Measurements from ENCODE around the gene RPS6KA4.
"Not testable (repeated sequence)": the region's sequence is repeated elsewhere in the genome, so short reads cannot be mapped to it uniquely, and the experiment has no call there.

The RPS6KA4 gene

DNA sequence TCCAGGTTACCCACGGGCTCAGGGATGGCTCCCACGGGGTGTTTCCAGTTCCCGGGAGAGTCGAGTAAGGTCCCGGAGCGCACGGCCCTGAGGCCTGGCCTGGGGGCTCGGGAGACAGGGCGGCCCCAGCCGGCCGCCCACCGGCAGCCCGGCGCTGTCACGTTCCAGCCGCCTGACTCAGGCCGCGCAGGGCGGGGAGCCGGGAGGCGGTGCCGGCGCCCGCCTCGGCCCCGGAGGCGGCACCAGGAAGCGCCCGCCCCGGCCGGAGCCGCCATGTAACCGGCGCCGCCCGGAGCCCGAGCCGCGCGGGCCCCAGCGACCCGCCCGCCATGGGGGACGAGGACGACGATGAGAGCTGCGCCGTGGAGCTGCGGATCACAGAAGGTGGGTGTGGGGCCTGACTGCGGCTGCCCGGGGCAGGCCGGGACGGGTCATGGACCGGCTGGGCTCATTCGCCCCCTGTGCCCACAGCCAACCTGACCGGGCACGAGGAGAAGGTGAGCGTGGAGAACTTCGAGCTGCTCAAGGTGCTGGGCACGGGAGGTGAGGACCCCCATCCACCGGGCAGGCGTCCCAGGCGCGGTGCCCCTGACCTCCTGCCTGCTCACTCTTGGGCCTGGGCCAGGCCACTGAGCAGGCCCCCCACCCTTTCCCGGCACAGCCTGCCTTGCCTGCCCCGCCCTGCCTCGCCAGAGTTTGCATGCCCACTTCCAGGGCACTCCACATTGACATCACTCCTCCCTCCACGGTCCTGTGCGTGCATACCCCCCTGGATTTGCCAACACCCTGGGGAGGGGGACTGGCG is at the start of gene RPS6KA4:
Gene RPS6KA4 (plus strand): TSS at position 256 of the 805 bp plus-strand sequence. CDS start 74 bp downstream, at position 330.
- TF ChIP-seq, protein P1, sequence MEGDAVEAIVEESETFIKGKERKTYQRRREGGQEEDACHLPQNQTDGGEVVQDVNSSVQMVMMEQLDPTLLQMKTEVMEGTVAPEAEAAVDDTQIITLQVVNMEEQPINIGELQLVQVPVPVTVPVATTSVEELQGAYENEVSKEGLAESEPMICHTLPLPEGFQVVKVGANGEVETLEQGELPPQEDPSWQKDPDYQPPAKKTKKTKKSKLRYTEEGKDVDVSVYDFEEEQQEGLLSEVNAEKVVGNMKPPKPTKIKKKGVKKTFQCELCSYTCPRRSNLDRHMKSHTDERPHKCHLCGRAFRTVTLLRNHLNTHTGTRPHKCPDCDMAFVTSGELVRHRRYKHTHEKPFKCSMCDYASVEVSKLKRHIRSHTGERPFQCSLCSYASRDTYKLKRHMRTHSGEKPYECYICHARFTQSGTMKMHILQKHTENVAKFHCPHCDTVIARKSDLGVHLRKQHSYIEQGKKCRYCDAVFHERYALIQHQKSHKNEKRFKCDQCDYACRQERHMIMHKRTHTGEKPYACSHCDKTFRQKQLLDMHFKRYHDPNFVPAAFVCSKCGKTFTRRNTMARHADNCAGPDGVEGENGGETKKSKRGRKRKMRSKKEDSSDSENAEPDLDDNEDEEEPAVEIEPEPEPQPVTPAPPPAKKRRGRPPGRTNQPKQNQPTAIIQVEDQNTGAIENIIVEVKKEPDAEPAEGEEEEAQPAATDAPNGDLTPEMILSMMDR (IDR thresholded peaks at IDR 0.05; ENCODE audit: low read depth, low read length, missing control alignments): no peak
- DNase-seq: peak; percentile 20
- Histone ChIP-seq H3K27ac (peak within 1 kb of the TSS; percentile 30), H3K4me3 (ENCODE audit: low read depth, low read length) (peak within 1 kb of the TSS; percentile 88), H3K27me3 (replicated peaks) (no peaks in the 10 kb centered on the region), H3K36me3 (replicated peaks) (peaks cover 14% of the 10 kb centered on the region)
- in situ Hi-C loops (cut with HindIII; ENCODE audit: low pct_ligation_motif_present, low sequenced_read_pairs): no loop called here

DNA sequence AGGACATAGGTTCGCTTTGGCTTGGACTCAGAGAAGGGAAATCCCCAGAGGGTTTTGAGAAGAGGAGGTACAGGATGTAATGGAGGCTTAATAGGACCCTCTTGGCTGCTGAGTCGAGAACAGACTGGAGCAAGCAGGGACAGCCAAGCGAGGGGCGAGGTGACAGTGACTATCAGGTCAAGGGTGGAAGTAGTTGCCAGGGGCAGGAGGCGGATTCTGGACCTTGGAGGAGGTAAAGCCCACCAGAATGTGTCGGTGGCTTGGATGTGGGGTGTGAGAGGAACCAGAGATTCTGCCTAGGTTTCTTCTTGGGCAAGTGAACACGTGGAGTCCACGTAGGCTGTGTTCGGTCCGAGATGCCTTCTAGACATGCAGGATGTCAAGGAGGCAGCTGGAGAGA is 46.0 kb upstream of the RPS6KA4 start:
- H3K27me3 ChIP-seq (replicated peaks): no peaks in the 10 kb centered on the region
- no peak overlapping the region for H3K27ac ChIP-seq
- in situ Hi-C loops (cut with HindIII; ENCODE audit: low pct_ligation_motif_present, low sequenced_read_pairs): no loop called here
- TF ChIP-seq, protein P1 (IDR thresholded peaks at IDR 0.05; ENCODE audit: low read depth, low read length, missing control alignments): no peak
- peaks cover 14% of the 10 kb centered on the region for H3K36me3 ChIP-seq (replicated peaks)
- no peak overlapping the region for H3K4me3 ChIP-seq (ENCODE audit: low read depth, low read length)
- DNase-seq: no peak

DNA sequence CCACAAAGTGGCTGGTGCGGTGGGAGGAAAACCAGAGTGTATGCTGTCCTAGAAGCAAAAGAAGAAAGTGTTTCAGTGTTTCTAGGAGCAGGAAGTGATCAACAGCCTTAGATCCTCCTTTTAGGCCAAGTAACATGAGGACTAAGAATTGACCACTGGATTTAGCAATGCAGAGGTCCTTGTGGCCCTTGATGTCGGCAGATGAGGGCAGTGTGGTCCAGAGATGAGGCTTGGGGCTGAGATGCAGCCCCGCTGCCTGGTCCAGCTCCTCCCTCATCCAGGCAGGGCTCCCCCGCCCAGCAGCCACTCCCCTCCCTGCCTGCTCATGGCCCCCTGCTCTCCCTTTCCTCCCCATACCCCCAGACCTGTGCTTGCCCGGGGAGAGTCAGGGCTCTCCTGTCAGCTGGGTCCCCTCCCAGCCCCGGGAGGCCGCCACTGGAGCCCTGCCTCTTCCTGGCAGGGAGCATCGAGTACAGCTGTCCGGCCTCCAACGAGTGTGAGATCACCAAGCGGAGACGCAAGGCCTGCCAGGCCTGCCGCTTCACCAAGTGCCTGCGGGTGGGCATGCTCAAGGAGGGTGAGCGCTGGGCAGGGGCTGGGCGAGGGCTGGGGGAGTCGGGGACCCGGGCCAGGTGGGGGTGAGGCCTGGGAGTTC is 45.3 kb upstream of the RPS6KA4 start:
- Histone ChIP-seq H3K27ac (no peak overlapping the region), H3K36me3 (replicated peaks) (peaks cover 14% of the 10 kb centered on the region), H3K4me3 (ENCODE audit: low read depth, low read length) (no peak overlapping the region), H3K27me3 (replicated peaks) (no peaks in the 10 kb centered on the region)
- TF ChIP-seq, protein P1 (IDR thresholded peaks at IDR 0.05; ENCODE audit: low read depth, low read length, missing control alignments): no peak
- DNase-seq: no peak
- in situ Hi-C loops (cut with HindIII; ENCODE audit: low pct_ligation_motif_present, low sequenced_read_pairs): no loop called here

DNA sequence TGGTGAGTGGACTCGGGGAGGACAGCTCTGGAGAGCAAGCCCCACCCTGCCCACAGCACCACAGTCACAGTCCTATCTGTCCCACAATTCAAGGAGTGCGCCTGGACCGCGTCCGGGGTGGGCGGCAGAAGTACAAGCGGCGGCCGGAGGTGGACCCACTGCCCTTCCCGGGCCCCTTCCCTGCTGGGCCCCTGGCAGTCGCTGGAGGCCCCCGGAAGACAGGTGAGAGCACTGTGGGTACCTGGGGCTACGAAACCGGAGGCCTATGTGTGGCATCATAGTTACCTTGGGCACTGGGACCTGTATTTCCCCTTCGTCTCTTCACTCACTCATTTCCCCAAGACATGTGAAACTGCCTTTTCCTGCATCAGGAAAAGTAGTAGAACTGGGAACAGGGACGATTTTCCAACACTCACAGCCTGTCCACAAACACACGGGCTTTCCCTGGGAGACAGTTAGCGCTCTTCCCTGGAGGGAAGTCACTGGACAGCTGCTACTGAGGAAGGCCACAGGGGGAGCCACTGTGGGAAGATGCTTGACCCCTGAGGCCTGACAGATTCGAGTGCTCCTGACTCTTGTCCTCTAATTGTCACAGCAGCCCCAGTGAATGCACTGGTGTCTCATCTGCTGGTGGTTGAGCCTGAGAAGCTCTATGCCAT is 44.7 kb upstream of the RPS6KA4 start:
- peaks cover 14% of the 10 kb centered on the region for H3K36me3 ChIP-seq (replicated peaks)
- no peak overlapping the region for H3K4me3 ChIP-seq (ENCODE audit: low read depth, low read length)
- no peak for DNase-seq
- no peaks in the 10 kb centered on the region for H3K27me3 ChIP-seq (replicated peaks)
- in situ Hi-C loops (cut with HindIII; ENCODE audit: low pct_ligation_motif_present, low sequenced_read_pairs): no loop called here
- TF ChIP-seq, protein P1 (IDR thresholded peaks at IDR 0.05; ENCODE audit: low read depth, low read length, missing control alignments): peak; percentile 45
- H3K27ac ChIP-seq: no peak overlapping the region

DNA sequence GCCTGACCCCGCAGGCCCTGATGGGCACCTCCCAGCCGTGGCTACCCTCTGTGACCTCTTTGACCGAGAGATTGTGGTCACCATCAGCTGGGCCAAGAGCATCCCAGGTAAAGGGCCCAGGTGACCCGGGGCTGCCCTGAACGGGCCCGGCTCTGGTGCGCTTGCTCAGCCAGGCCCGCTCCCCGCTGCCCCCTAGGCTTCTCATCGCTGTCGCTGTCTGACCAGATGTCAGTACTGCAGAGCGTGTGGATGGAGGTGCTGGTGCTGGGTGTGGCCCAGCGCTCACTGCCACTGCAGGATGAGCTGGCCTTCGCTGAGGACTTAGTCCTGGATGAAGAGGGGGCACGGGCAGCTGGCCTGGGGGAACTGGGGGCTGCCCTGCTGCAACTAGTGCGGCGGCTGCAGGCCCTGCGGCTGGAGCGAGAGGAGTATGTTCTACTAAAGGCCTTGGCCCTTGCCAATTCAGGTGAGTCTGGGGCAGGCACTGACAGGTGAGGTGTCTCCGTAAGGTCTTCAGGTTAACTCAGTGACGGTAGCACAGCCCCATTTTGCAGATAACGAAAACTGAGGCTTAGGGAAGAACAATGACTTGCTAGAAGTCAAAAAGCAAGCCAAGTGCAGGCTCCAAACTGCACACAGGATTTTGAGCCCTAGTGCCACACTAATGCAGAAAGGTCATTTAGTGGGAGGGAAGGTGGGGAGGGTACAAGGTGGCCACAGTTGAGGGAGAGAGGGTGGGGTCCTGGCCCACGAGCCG is 44.0 kb upstream of the RPS6KA4 start:
- Histone ChIP-seq H3K36me3 (replicated peaks) (peaks cover 14% of the 10 kb centered on the region), H3K27ac (no peak overlapping the region), H3K4me3 (ENCODE audit: low read depth, low read length) (no peak overlapping the region), H3K27me3 (replicated peaks) (no peaks in the 10 kb centered on the region)
- TF ChIP-seq, protein P1 (IDR thresholded peaks at IDR 0.05; ENCODE audit: low read depth, low read length, missing control alignments): no peak
- DNase-seq: no peak
- in situ Hi-C loops (cut with HindIII; ENCODE audit: low pct_ligation_motif_present, low sequenced_read_pairs): no loop called here

DNA sequence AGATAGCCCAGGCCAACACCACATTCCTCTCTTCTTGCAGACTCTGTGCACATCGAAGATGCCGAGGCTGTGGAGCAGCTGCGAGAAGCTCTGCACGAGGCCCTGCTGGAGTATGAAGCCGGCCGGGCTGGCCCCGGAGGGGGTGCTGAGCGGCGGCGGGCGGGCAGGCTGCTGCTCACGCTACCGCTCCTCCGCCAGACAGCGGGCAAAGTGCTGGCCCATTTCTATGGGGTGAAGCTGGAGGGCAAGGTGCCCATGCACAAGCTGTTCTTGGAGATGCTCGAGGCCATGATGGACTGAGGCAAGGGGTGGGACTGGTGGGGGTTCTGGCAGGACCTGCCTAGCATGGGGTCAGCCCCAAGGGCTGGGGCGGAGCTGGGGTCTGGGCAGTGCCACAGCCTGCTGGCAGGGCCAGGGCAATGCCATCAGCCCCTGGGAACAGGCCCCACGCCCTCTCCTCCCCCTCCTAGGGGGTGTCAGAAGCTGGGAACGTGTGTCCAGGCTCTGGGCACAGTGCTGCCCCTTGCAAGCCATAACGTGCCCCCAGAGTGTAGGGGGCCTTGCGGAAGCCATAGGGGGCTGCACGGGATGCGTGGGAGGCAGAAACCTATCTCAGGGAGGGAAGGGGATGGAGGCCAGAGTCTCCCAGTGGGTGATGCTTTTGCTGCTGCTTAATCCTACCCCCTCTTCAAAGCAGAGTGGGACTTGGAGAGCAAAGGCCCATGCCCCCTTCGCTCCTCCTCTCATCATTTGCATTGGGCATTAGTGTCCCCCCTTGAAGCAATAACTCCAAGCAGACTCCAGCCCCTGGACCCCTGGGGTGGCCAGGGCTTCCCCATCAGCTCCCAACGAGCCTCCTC is 43.1 kb upstream of the RPS6KA4 start:
- in situ Hi-C loops (cut with HindIII; ENCODE audit: low pct_ligation_motif_present, low sequenced_read_pairs); H3K27me3 ChIP-seq (replicated peaks); H3K27ac ChIP-seq; DNase-seq: not testable (repeated sequence)
- peak overlapping the region; percentile 3 for H3K4me3 ChIP-seq (ENCODE audit: low read depth, low read length)
- H3K36me3 ChIP-seq (replicated peaks): peaks cover 20% of the 10 kb centered on the region
